GF-D8 (cell line): Measurements from ENCODE around the gene MAP3K7.
A peak's percentile ranks its signal among the peaks of the same experiment; 100 is the strongest.

Experiments used
- DNase-seq: peaks from one replicate; lab custom pipeline; 2025; lab: John Stamatoyannopoulos, UW

The MAP3K7 gene

GRCh38 chr6:90586836-90587638, at the start of gene MAP3K7:
TSS of gene MAP3K7 (minus strand) at chr6:90587072. CDS start at chr6:90586883, 189 bp downstream.
- DNase-seq, result peak; percentile 96

- no peak for DNase-seq
Measured at GRCh38 chr6:90631046-90631445, 44.2 kb upstream of the MAP3K7 start.

- no peak for DNase-seq
Measured at GRCh38 chr6:90621581-90621980, 34.7 kb upstream of the MAP3K7 start.

DNA sequence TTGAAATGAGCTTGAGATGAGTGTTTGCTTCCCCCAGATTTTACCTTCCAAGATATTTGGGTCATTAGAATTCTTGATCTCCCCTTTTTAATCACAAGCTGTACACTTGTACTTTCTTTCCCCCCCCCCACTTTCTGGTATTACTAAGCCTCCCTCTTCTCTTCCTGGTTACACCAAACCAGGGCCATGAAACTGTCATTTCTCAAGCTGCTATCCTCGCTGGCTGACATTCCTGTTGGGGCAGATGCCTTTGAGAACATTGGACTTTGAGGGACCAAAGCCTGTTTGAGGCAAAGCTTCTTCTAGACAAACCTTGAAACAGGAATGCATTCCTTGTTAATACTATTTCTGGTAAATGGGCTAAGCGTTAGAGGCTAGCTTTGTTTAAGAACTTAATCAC, 32.3 kb upstream of the MAP3K7 start:
- DNase-seq, result no peak

DNA sequence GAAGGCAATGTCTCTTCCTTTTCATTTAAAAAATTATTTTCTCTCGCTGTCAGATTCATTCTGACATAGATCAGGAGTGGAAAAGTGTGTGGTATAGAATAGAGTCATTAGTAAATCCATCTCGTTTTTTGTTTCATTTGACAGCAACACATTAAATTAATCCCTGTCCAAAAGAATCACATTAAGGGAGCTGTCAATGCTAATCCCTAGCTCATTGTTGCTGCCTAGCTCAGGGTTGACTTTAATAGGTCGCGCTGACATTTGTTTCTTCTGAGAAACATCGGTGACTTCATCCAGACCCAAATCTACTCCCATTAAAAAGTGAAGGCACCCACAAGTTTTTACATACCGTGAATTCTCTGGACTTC, 25.4 kb upstream of the MAP3K7 start:
- no peak for DNase-seq

- DNase-seq, result no peak
Measured at GRCh38 chr6:90611543-90612312, 24.9 kb upstream of the MAP3K7 start.

DNA sequence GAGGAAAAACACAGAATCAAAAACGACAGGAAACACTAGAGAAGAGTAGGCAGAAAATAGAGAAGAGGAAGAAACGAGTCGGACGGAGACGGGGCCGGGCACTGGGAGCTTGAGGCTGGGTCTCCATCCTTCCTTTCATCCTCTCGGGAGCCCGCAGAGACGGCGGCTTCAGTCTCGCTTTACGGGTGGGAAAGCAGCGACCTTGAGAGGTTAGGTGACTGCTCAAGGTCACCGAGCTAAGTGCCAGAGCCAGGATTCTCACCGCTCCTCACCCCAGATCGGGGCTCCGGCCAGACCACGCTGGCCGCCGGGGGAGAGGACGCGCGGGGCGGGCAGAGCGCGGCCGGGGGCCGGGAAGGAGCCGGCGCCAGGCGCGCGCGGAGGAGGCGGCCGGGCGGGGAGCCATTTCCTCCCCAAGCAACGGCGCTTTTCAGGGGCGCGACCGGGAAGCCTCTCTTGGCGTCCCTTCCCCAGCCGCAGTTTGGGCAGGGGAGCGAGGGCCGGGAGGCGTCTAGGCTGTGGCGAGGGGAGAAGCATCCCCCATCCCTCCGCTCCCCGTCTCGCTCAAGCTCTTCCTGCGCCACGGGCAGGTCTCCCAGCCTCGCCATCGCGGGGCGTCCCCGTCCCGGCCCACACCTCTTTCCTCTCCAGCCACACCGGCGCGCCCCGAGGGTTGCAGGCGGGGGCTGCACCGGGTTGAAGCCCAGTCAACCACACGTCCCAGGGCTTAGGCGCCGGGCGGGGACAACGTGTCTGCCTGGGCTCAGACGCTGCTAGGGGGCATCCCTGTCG, 24.1 kb upstream of the MAP3K7 start:
- DNase-seq, result no peak

- DNase-seq, result no peak
Measured at GRCh38 chr6:90610301-90610750, 23.5 kb upstream of the MAP3K7 start.

DNA sequence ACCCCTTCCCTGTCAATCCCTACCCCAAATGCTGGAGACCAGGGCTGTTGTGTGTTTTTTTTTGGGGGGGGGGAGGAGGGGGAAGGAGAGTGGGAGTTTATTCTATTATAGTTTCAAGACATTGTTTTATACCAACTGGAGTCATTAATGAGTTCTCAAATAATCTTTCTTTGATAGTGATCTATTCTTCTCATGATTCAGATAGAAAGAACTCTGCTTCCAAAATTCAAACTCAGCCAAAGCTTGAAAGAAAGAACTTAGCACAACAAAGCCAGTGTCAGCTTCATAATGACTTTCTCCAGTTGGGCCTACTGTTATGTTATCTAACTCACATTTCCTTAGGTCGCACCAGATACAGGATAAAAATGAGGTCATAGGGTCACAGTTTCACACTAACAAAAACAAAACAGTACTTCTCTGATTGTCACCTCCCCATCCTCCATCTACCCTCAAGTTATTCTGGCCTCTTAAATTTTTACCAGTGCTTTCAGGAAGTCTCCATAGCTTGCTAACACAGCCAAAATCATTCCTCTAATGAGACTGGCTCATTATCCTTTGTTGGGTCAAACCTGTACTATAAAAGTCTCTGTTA, 19.0 kb upstream of the MAP3K7 start:
- no peak for DNase-seq

DNA sequence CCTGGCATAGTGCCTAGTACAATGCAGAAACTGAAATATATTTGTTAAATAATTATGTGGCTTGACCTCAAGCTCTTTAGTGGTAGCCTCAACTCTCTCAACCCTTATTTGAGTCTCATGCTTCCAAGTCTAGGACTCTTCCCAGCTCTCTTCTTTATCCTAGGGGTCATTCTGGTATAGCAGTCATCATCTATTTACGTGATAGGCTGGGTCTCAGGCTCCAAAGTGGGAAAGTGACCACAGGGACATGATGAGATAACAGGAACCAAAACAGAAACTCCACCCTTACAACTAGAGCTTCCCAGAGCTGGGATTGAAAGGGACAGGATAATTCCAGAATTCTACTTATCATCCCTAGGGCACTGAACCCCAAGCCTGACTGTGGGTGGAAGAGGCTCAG, 17.7 kb upstream of the MAP3K7 start:
- no peak for DNase-seq

GRCh38 chr6:90599151-90599550, 12.3 kb upstream of the MAP3K7 start:
- DNase-seq, result no peak

DNA sequence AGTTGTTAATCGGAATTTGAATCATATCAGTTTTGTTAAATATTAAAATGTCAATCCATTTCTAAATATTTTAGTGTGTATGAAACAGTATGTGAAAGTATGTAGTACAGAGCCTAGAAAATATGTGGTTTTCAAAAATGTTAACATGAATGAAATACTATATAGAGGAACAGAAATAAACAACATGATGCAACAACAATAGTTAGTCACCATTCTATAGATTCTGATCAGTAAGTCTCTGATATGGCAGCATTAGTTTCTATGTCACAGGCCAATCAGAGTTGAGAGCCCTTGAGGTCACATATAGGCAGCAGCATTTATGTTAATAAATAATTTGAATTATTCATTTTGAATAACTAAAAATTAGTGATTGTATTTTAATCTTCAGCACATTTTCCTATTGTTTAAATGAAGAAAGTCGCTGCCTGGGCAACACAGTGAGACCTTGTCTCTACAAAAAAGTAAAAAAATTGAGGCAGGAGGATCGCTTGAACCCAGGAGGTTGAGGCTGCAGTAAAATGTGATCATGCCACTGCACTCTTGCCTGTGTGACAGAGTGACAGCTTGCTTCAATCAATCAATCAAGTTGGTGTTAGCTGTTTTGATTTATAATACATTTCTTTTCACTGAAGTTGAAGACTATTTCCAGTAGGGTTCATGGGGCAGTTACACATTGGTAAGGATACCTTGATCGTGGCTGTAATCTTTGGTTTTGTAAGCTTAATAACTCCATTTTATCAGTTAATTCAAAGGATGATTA, 11.5 kb upstream of the MAP3K7 start:
- no peak for DNase-seq

- no peak for DNase-seq
Measured at GRCh38 chr6:90596967-90597539, 10.2 kb upstream of the MAP3K7 start.

- DNase-seq, result no peak
Measured at GRCh38 chr6:90595854-90596253, 9.0 kb upstream of the MAP3K7 start.

- DNase-seq, result no peak
Measured at GRCh38 chr6:90586546-90586835, 381 bp downstream of the MAP3K7 start.

- peak; percentile 31 for DNase-seq
Measured at GRCh38 chr6:90584636-90585255, 2.1 kb downstream of the MAP3K7 start.

GRCh38 chr6:90583836-90584481, 2.9 kb downstream of the MAP3K7 start:
- no peak for DNase-seq

GRCh38 chr6:90583179-90583835, 3.6 kb downstream of the MAP3K7 start:
- no peak for DNase-seq

GRCh38 chr6:90581146-90581545, 5.7 kb downstream of the MAP3K7 start:
- DNase-seq, result no peak
